HS-5 (cell line): ENCODE measurements around the gene GTF3C1.

Experiments
- DNase-seq: peaks from one replicate; pipeline ENCODE4 v3.0.0-alpha.2; 2012; ENCODE audit warnings: low read depth

Gene GTF3C1

GRCh38 chr16:27518226-27518625, 31.5 kb downstream of the GTF3C1 start:
- DNase-seq: no peak

- DNase-seq: no peak
Observed at GRCh38 chr16:27517664-27518063, 32.0 kb downstream of the GTF3C1 start.

GRCh38 chr16:27516365-27516764, 33.3 kb downstream of the GTF3C1 start:
- no peak for DNase-seq

- DNase-seq: no peak
Observed at GRCh38 chr16:27515874-27516353, 33.8 kb downstream of the GTF3C1 start.

GRCh38 chr16:27514806-27515205, 34.9 kb downstream of the GTF3C1 start:
- DNase-seq: no peak

GRCh38 chr16:27511657-27512448, 37.9 kb downstream of the GTF3C1 start:
- DNase-seq: no peak

- no peak for DNase-seq
Observed at GRCh38 chr16:27508476-27508875, 41.2 kb downstream of the GTF3C1 start.

GRCh38 chr16:27506771-27507170, 42.9 kb downstream of the GTF3C1 start:
- DNase-seq: no peak

- no peak for DNase-seq
Observed at GRCh38 chr16:27505297-27506236, 44.1 kb downstream of the GTF3C1 start.

- no peak for DNase-seq
Observed at GRCh38 chr16:27503662-27504061, 46.1 kb downstream of the GTF3C1 start.

- DNase-seq: no peak
Observed at GRCh38 chr16:27500801-27501200, 48.9 kb downstream of the GTF3C1 start.

GRCh38 chr16:27499659-27500055, 50.1 kb downstream of the GTF3C1 start:
- DNase-seq: no peak

- no peak for DNase-seq
Observed at GRCh38 chr16:27498916-27499658, 50.6 kb downstream of the GTF3C1 start.

- DNase-seq: no peak
Observed at GRCh38 chr16:27498031-27498825, 51.5 kb downstream of the GTF3C1 start.

GRCh38 chr16:27495191-27495590, 54.5 kb downstream of the GTF3C1 start:
- DNase-seq: no peak

- DNase-seq: no peak
Observed at GRCh38 chr16:27492588-27492979, 57.1 kb downstream of the GTF3C1 start.

- no peak for DNase-seq
Observed at GRCh38 chr16:27491894-27492587, 57.7 kb downstream of the GTF3C1 start.

- DNase-seq: no peak
Observed at GRCh38 chr16:27489906-27490305, 59.8 kb downstream of the GTF3C1 start.

GRCh38 chr16:27489421-27489820, 60.3 kb downstream of the GTF3C1 start:
- no peak for DNase-seq

GRCh38 chr16:27486760-27487159, 63.0 kb downstream of the GTF3C1 start:
- DNase-seq: no peak

GRCh38 chr16:27486344-27486743, 63.4 kb downstream of the GTF3C1 start:
- no peak for DNase-seq
